Activated CD4-positive, alpha-beta memory T cell treated with anti-CD3 and anti-CD28 coated beads, Interleukin-2, amount 10 ng/mL, durations not matched to agents 7 days and 5 days (primary cell): Measurements from ENCODE around the gene RSU1. TPM values are rescaled to one million over a fixed set of nuclear protein-coding genes. Genes with fewer than 3 reads are reported as not detected.

ENCODE experiments used
- CTCF ChIA-PET: fragments of 350-600 bp; sonication (Branson Sonifier 250); formaldehyde crosslinking; loops from one replicate; lab custom pipeline; 2021; ENCODE audit warnings: antibody characterized with exemption, inconsistent platforms; lab: Charles Lee
- POLR2A ChIA-PET: fragments of 350-600 bp; sonication (Branson Sonifier 250); formaldehyde crosslinking; loops from one replicate; lab custom pipeline; 2021; ENCODE audit warnings: antibody characterized with exemption; lab: Charles Lee
- DNase-seq: peaks from one replicate; pipeline ENCODE4 v3.0.0-alpha.2; 2020
- H3K27ac Mint-ChIP-seq: one replicate; pipeline ENCODE4 v1.8.0; 2021; ENCODE audit warnings: mild to moderate bottlenecking, mixed read lengths
- H3K27me3 Mint-ChIP-seq: one replicate; pipeline ENCODE4 v1.8.0; 2021; ENCODE audit warnings: mixed read lengths
- H3K36me3 Mint-ChIP-seq: one replicate; pipeline ENCODE4 v1.8.0; 2021; ENCODE audit warnings: low read depth, mixed read lengths
- H3K4me1 Mint-ChIP-seq: one replicate; pipeline ENCODE4 v1.8.0; 2021; ENCODE audit warnings: mixed read lengths
- H3K4me3 Mint-ChIP-seq: one replicate; pipeline ENCODE4 v1.8.0; 2021; ENCODE audit warnings: mild to moderate bottlenecking, mixed read lengths
- H3K9me3 Mint-ChIP-seq: one replicate; pipeline ENCODE4 v1.8.0; 2021; ENCODE audit warnings: mixed read lengths
- total RNA-seq, 2 experiments: library from RNA; stranded (reverse); gene quantifications; one replicate each; pipeline ENCODE4 v1.2.3, GENCODE V29; 2021

Gene RSU1
- total RNA-seq, 2 experiments from 2014 or later: 74.3 to 74.9 TPM

- Mint-ChIP-seq H3K27ac (no peak overlapping the region), H3K36me3 (no peaks in the 10 kb centered on the region), H3K4me3 (no peak overlapping the region), H3K4me1 (peaks cover 6% of the 10 kb centered on the region), H3K27me3 (no peaks in the 10 kb centered on the region), H3K9me3 (no peaks in the 10 kb centered on the region)
- POLR2A ChIA-PET: no interaction called here
- no peak for DNase-seq
- CTCF ChIA-PET: no interaction called here
Measured at GRCh38 chr10:16640153-16640552, 177.1 kb downstream of the RSU1 start.

- no peak overlapping the region for H3K4me3 Mint-ChIP-seq
- H3K36me3 Mint-ChIP-seq: no peaks in the 10 kb centered on the region
- no peaks in the 10 kb centered on the region for H3K27me3 Mint-ChIP-seq
- no peak for DNase-seq
- no peaks in the 10 kb centered on the region for H3K9me3 Mint-ChIP-seq
- H3K27ac Mint-ChIP-seq: no peak overlapping the region
- peaks cover 4% of the 10 kb centered on the region for H3K4me1 Mint-ChIP-seq
- CTCF ChIA-PET: no interaction called here
- POLR2A ChIA-PET: no interaction called here
Measured at GRCh38 chr10:16639471-16639870, 177.8 kb downstream of the RSU1 start.

GRCh38 chr10:16632996-16633395, 184.2 kb downstream of the RSU1 start:
- DNase-seq: no peak
- POLR2A ChIA-PET: no interaction called here
- Mint-ChIP-seq H3K9me3 (no peaks in the 10 kb centered on the region), H3K36me3 (no peaks in the 10 kb centered on the region), H3K4me1 (no peaks in the 10 kb centered on the region), H3K27ac (no peak overlapping the region), H3K27me3 (no peaks in the 10 kb centered on the region), H3K4me3 (no peak overlapping the region)
- CTCF ChIA-PET: no interaction called here

GRCh38 chr10:16626697-16627096, 190.5 kb downstream of the RSU1 start:
- CTCF ChIA-PET: no interaction called here

GRCh38 chr10:16612981-16613355, 204.3 kb downstream of the RSU1 start:
- Mint-ChIP-seq H3K27ac (no peak overlapping the region), H3K4me1 (no peaks in the 10 kb centered on the region), H3K4me3 (no peak overlapping the region), H3K9me3 (peaks cover 18% of the 10 kb centered on the region), H3K27me3 (no peaks in the 10 kb centered on the region), H3K36me3 (peaks cover 5% of the 10 kb centered on the region)
- no peak for DNase-seq
- CTCF ChIA-PET: no interaction called here
- POLR2A ChIA-PET: no interaction called here

More at GRCh38 chr10:16626697-16627096, 190.5 kb downstream of the RSU1 start:
- Mint-ChIP-seq H3K27me3 (no peaks in the 10 kb centered on the region), H3K9me3 (peaks cover 18% of the 10 kb centered on the region), H3K4me1 (no peaks in the 10 kb centered on the region), H3K27ac (no peak overlapping the region), H3K36me3 (peaks cover 11% of the 10 kb centered on the region), H3K4me3 (no peak overlapping the region)
- POLR2A ChIA-PET: no interaction called here
- no peak for DNase-seq

GRCh38 chr10:16612115-16612980, 204.9 kb downstream of the RSU1 start:
- H3K4me3 Mint-ChIP-seq: no peak overlapping the region
- ChIA-PET POLR2A (no interaction called here), CTCF (no interaction called here)
- H3K4me1 Mint-ChIP-seq: no peaks in the 10 kb centered on the region
- H3K9me3 Mint-ChIP-seq: peaks cover 18% of the 10 kb centered on the region
- DNase-seq: peak; percentile 20
- peaks cover 5% of the 10 kb centered on the region for H3K36me3 Mint-ChIP-seq
- H3K27ac Mint-ChIP-seq: no peak overlapping the region
- H3K27me3 Mint-ChIP-seq: no peaks in the 10 kb centered on the region

- ChIA-PET CTCF (no interaction called here), POLR2A (no interaction called here)
- Mint-ChIP-seq H3K9me3 (peaks cover 10% of the 10 kb centered on the region), H3K36me3 (no peaks in the 10 kb centered on the region), H3K4me3 (no peak overlapping the region), H3K4me1 (no peaks in the 10 kb centered on the region), H3K27me3 (no peaks in the 10 kb centered on the region), H3K27ac (no peak overlapping the region)
- DNase-seq: no peak
Measured at GRCh38 chr10:16611037-16611436, 206.2 kb downstream of the RSU1 start.

- ChIA-PET CTCF (no interaction called here), POLR2A (no interaction called here)
- no peaks in the 10 kb centered on the region for H3K9me3 Mint-ChIP-seq
- H3K4me3 Mint-ChIP-seq: no peak overlapping the region
- no peak overlapping the region for H3K27ac Mint-ChIP-seq
- no peaks in the 10 kb centered on the region for H3K36me3 Mint-ChIP-seq
- no peak for DNase-seq
- no peaks in the 10 kb centered on the region for H3K4me1 Mint-ChIP-seq
- no peaks in the 10 kb centered on the region for H3K27me3 Mint-ChIP-seq
Measured at GRCh38 chr10:16609211-16609610, 208.0 kb downstream of the RSU1 start.

- Mint-ChIP-seq H3K27me3 (no peaks in the 10 kb centered on the region), H3K9me3 (no peaks in the 10 kb centered on the region), H3K27ac (no peak overlapping the region), H3K4me1 (no peaks in the 10 kb centered on the region), H3K4me3 (no peak overlapping the region), H3K36me3 (no peaks in the 10 kb centered on the region)
- DNase-seq: no peak
- POLR2A ChIA-PET: no interaction called here
- CTCF ChIA-PET: no interaction called here
Measured at GRCh38 chr10:16606923-16607322, 210.3 kb downstream of the RSU1 start.

GRCh38 chr10:16606421-16606820, 210.8 kb downstream of the RSU1 start:
- ChIA-PET POLR2A (no interaction called here), CTCF (no interaction called here)
- Mint-ChIP-seq H3K36me3 (no peaks in the 10 kb centered on the region), H3K9me3 (no peaks in the 10 kb centered on the region), H3K27me3 (no peaks in the 10 kb centered on the region), H3K27ac (no peak overlapping the region), H3K4me1 (no peaks in the 10 kb centered on the region), H3K4me3 (no peak overlapping the region)
- no peak for DNase-seq

GRCh38 chr10:16603308-16603707, 213.9 kb downstream of the RSU1 start:
- ChIA-PET POLR2A (no interaction called here), CTCF (no interaction called here)
- no peaks in the 10 kb centered on the region for H3K36me3 Mint-ChIP-seq
- DNase-seq: no peak
- no peaks in the 10 kb centered on the region for H3K4me1 Mint-ChIP-seq
- H3K4me3 Mint-ChIP-seq: no peak overlapping the region
- no peaks in the 10 kb centered on the region for H3K9me3 Mint-ChIP-seq
- no peaks in the 10 kb centered on the region for H3K27me3 Mint-ChIP-seq
- H3K27ac Mint-ChIP-seq: no peak overlapping the region

GRCh38 chr10:16602104-16602775, 215.0 kb downstream of the RSU1 start:
- Mint-ChIP-seq H3K9me3 (no peaks in the 10 kb centered on the region), H3K27ac (no peak overlapping the region), H3K4me1 (no peaks in the 10 kb centered on the region), H3K36me3 (peaks cover 2% of the 10 kb centered on the region), H3K4me3 (no peak overlapping the region), H3K27me3 (no peaks in the 10 kb centered on the region)
- CTCF ChIA-PET: no interaction called here
- POLR2A ChIA-PET: no interaction called here
- no peak for DNase-seq

- H3K4me1 Mint-ChIP-seq: no peaks in the 10 kb centered on the region
- DNase-seq: no peak
- H3K36me3 Mint-ChIP-seq: peaks cover 2% of the 10 kb centered on the region
- H3K9me3 Mint-ChIP-seq: no peaks in the 10 kb centered on the region
- H3K27ac Mint-ChIP-seq: no peak overlapping the region
- CTCF ChIA-PET: no interaction called here
- H3K27me3 Mint-ChIP-seq: no peaks in the 10 kb centered on the region
- H3K4me3 Mint-ChIP-seq: no peak overlapping the region
- POLR2A ChIA-PET: no interaction called here
Measured at GRCh38 chr10:16599662-16600061, 217.6 kb downstream of the RSU1 start.
